HEK293 (cell line): Measurements from ENCODE around the gene CIDEB.

Experiments
- ZBTB7A ChIP-seq: fragments of 450-650 bp; formaldehyde crosslinking; IDR thresholded peaks from 2 replicates; pipeline ENCODE4 v1.5.1; 2016; ENCODE audit warnings: low read depth, missing biosample characterization, missing genetic modification characterization
- ZFP69B ChIP-seq: fragments of 450-650 bp; formaldehyde crosslinking; IDR thresholded peaks from 2 replicates; pipeline ENCODE4 v1.5.1; 2016; ENCODE audit warnings: missing biosample characterization, missing genetic modification characterization
- ZNF140 ChIP-seq: fragments of 450-650 bp; formaldehyde crosslinking; IDR thresholded peaks from 2 replicates; pipeline ENCODE4 v1.5.1; 2016; ENCODE audit warnings: missing biosample characterization, missing genetic modification characterization
- ZNF785 ChIP-seq: fragments of 450-650 bp; formaldehyde crosslinking; IDR thresholded peaks from 2 replicates; pipeline ENCODE4 v1.5.1; 2016; ENCODE audit warnings: missing biosample characterization, missing genetic modification characterization
- TF ChIP-seq, protein P1 (sequence below): fragments of 450-650 bp; formaldehyde crosslinking; IDR thresholded peaks from 2 replicates; pipeline ENCODE4 v1.5.1; 2016; ENCODE audit warnings: missing biosample characterization, missing genetic modification characterization
- TF ChIP-seq, protein P2 (sequence below): fragments of 450-650 bp; formaldehyde crosslinking; IDR thresholded peaks from 2 replicates; pipeline ENCODE4 v1.5.1; 2016; ENCODE audit warnings: missing biosample characterization, missing genetic modification characterization
- TF ChIP-seq, protein P3 (sequence below): fragments of 450-650 bp; formaldehyde crosslinking; IDR thresholded peaks from 2 replicates; pipeline ENCODE4 v1.5.1; 2016; ENCODE audit warnings: missing biosample characterization, missing genetic modification characterization
- TF ChIP-seq, protein P4 (sequence below): fragments of 450-650 bp; IDR thresholded peaks from 2 replicates; pipeline ENCODE4 v1.5.1; 2018; ENCODE audit warnings: missing biosample characterization, missing genetic modification characterization
- TF ChIP-seq, protein P5 (sequence below): fragments of 450-650 bp; formaldehyde crosslinking; IDR thresholded peaks from 2 replicates; pipeline ENCODE4 v1.5.1; 2016; ENCODE audit warnings: missing biosample characterization, missing genetic modification characterization, low read depth
- TF ChIP-seq, protein P6 (sequence below): fragments of 450-650 bp; formaldehyde crosslinking; IDR thresholded peaks from 2 replicates; pipeline ENCODE4 v1.5.1; 2016; ENCODE audit warnings: missing biosample characterization, missing genetic modification characterization

DNA sequence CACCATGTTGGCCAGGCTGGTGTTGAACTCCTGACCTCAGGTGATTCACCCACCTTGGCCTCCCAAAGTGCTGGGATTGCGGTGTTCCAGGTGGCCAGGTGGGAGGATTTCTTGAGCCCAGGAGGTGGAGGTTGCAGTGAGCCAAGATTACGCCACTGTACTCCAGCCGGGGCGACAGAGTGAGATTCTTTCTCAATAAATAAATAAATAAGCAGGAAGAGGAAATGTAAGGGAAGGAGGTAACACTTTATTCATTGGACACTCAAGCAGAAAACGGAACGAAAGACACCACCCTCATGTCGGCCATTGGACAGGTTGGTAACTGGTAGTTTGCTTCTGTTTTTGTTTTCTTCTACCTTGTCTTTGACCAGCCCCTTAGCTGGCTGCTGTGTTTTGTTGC lies 47.2 kb upstream of the CIDEB start:
- TF ChIP-seq, protein P1, sequence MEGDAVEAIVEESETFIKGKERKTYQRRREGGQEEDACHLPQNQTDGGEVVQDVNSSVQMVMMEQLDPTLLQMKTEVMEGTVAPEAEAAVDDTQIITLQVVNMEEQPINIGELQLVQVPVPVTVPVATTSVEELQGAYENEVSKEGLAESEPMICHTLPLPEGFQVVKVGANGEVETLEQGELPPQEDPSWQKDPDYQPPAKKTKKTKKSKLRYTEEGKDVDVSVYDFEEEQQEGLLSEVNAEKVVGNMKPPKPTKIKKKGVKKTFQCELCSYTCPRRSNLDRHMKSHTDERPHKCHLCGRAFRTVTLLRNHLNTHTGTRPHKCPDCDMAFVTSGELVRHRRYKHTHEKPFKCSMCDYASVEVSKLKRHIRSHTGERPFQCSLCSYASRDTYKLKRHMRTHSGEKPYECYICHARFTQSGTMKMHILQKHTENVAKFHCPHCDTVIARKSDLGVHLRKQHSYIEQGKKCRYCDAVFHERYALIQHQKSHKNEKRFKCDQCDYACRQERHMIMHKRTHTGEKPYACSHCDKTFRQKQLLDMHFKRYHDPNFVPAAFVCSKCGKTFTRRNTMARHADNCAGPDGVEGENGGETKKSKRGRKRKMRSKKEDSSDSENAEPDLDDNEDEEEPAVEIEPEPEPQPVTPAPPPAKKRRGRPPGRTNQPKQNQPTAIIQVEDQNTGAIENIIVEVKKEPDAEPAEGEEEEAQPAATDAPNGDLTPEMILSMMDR: no peak
- TF ChIP-seq, protein P2, sequence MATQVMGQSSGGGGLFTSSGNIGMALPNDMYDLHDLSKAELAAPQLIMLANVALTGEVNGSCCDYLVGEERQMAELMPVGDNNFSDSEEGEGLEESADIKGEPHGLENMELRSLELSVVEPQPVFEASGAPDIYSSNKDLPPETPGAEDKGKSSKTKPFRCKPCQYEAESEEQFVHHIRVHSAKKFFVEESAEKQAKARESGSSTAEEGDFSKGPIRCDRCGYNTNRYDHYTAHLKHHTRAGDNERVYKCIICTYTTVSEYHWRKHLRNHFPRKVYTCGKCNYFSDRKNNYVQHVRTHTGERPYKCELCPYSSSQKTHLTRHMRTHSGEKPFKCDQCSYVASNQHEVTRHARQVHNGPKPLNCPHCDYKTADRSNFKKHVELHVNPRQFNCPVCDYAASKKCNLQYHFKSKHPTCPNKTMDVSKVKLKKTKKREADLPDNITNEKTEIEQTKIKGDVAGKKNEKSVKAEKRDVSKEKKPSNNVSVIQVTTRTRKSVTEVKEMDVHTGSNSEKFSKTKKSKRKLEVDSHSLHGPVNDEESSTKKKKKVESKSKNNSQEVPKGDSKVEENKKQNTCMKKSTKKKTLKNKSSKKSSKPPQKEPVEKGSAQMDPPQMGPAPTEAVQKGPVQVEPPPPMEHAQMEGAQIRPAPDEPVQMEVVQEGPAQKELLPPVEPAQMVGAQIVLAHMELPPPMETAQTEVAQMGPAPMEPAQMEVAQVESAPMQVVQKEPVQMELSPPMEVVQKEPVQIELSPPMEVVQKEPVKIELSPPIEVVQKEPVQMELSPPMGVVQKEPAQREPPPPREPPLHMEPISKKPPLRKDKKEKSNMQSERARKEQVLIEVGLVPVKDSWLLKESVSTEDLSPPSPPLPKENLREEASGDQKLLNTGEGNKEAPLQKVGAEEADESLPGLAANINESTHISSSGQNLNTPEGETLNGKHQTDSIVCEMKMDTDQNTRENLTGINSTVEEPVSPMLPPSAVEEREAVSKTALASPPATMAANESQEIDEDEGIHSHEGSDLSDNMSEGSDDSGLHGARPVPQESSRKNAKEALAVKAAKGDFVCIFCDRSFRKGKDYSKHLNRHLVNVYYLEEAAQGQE (tag by site-specific recombination): no peak
- TF ChIP-seq, protein P3, sequence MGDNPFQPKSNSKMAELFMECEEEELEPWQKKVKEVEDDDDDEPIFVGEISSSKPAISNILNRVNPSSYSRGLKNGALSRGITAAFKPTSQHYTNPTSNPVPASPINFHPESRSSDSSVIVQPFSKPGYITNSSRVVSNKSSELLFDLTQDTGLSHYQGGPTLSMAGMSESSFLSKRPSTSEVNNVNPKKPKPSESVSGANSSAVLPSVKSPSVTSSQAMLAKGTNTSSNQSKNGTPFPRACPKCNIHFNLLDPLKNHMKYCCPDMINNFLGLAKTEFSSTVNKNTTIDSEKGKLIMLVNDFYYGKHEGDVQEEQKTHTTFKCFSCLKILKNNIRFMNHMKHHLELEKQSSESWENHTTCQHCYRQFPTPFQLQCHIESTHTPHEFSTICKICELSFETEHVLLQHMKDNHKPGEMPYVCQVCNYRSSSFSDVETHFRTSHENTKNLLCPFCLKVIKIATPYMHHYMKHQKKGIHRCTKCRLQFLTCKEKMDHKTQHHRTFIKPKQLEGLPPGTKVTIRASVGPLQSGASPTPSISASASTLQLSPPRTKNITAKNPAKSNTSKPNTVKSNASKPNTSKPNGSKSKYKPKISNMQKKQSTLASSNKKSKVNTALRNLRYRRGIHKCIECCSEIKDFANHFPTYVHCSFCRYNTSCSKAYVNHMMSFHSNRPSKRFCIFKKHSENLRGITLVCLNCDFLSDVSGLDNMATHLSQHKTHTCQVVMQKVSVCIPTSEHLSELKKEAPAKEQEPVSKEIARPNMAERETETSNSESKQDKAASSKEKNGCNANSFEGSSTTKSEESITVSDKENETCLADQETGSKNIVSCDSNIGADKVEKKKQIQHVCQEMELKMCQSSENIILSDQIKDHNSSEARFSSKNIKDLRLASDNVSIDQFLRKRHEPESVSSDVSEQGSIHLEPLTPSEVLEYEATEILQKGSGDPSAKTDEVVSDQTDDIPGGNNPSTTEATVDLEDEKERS (tag by site-specific recombination): no peak
- TF ChIP-seq ZBTB7A (tag by site-specific recombination) (no peak), ZFP69B (tag by site-specific recombination) (no peak), ZNF785 (tag by site-specific recombination) (no peak), ZNF140 (tag by site-specific recombination) (no peak)
- TF ChIP-seq, protein P4, sequence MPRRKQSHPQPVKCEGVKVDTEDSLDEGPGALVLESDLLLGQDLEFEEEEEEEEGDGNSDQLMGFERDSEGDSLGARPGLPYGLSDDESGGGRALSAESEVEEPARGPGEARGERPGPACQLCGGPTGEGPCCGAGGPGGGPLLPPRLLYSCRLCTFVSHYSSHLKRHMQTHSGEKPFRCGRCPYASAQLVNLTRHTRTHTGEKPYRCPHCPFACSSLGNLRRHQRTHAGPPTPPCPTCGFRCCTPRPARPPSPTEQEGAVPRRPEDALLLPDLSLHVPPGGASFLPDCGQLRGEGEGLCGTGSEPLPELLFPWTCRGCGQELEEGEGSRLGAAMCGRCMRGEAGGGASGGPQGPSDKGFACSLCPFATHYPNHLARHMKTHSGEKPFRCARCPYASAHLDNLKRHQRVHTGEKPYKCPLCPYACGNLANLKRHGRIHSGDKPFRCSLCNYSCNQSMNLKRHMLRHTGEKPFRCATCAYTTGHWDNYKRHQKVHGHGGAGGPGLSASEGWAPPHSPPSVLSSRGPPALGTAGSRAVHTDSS (tag by site-specific recombination): no peak
- TF ChIP-seq, protein P5, sequence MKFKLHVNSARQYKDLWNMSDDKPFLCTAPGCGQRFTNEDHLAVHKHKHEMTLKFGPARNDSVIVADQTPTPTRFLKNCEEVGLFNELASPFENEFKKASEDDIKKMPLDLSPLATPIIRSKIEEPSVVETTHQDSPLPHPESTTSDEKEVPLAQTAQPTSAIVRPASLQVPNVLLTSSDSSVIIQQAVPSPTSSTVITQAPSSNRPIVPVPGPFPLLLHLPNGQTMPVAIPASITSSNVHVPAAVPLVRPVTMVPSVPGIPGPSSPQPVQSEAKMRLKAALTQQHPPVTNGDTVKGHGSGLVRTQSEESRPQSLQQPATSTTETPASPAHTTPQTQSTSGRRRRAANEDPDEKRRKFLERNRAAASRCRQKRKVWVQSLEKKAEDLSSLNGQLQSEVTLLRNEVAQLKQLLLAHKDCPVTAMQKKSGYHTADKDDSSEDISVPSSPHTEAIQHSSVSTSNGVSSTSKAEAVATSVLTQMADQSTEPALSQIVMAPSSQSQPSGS (tag by site-specific recombination): no peak
- TF ChIP-seq, protein P6, sequence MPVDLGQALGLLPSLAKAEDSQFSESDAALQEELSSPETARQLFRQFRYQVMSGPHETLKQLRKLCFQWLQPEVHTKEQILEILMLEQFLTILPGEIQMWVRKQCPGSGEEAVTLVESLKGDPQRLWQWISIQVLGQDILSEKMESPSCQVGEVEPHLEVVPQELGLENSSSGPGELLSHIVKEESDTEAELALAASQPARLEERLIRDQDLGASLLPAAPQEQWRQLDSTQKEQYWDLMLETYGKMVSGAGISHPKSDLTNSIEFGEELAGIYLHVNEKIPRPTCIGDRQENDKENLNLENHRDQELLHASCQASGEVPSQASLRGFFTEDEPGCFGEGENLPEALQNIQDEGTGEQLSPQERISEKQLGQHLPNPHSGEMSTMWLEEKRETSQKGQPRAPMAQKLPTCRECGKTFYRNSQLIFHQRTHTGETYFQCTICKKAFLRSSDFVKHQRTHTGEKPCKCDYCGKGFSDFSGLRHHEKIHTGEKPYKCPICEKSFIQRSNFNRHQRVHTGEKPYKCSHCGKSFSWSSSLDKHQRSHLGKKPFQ (tag by site-specific recombination): no peak
